ENCODE measurements around the gene EPB41. TPM values are rescaled to one million over a fixed set of nuclear protein-coding genes. Genes with fewer than 3 reads are reported as not detected.
A peak's percentile ranks its signal among the peaks of the same experiment; 100 is the strongest.

Gene EPB41
- total and polyA plus RNA-seq, 9 of the 15 experiments (the other 6 are each of a cell fraction or from before 2014, with no cell fraction given): 3.7 to 213 (median 141) TPM

- TF ChIP-seq ZBTB26 (CRISPR knock-in tag; IDR thresholded peaks at IDR 0.05) (no peak), ZNF57 (CRISPR knock-in tag; IDR thresholded peaks at IDR 0.05) (no peak), ARHGAP35 (IDR thresholded peaks at IDR 0.05; ENCODE audit: partially characterized antibody) (no peak), POLR3A (IDR thresholded peaks at IDR 0.05; ENCODE audit: borderline replicate concordance, extremely low read depth, insufficient read depth, insufficient read length) (no peak), FOXK1 (CRISPR knock-in tag; IDR thresholded peaks at IDR 0.05; ENCODE audit: borderline replicate concordance) (peak; percentile 79; the same call in 1 of the 2 replicates), ZFPM2 (CRISPR knock-in tag; IDR thresholded peaks at IDR 0.05) (no peak), ARID3A (IDR thresholded peaks at IDR 0.05; ENCODE audit: borderline replicate concordance, low read depth, low read length) (0 out of 2 replicates have a peak, but pooled peaks have one; percentile 49), ZNF644 (tag; IDR thresholded peaks at IDR 0.05; ENCODE audit: low read depth) (no peak), CTCF (IDR thresholded peaks at IDR 0.05 in 2 of 3, conservative IDR thresholded peaks at IDR 0.05 in 1 of 3; ENCODE audit: insufficient read depth in 2 of 3, low read depth in 1 of 3, low read length in 3 of 3) (peak; percentile 94 to 99 (median 97)), FOXK2 (conservative IDR thresholded peaks at IDR 0.05 in 1 of 2, IDR thresholded peaks at IDR 0.05 in 1 of 2; ENCODE audit: low read depth in 2 of 2) (0 out of 4 replicates have a peak, but pooled peaks of 1 of the 2 experiments have one; percentile 22), CREBBP (IDR thresholded peaks at IDR 0.05; ENCODE audit: low read depth, low read length) (no peak), POU5F1 (IDR thresholded peaks at IDR 0.05; ENCODE audit: borderline replicate concordance, low read depth, low read length, partially characterized antibody) (no peak), MTA2 (IDR thresholded peaks at IDR 0.05; ENCODE audit: low read depth) (no peak), ZNF324 (CRISPR knock-in tag; IDR thresholded peaks at IDR 0.05) (no peak), ZNF174 (CRISPR knock-in tag; IDR thresholded peaks at IDR 0.05) (no peak), MIER1 (IDR thresholded peaks at IDR 0.05; ENCODE audit: low read depth) (no peak), TBP (optimal IDR thresholded peaks at IDR 0.05; ENCODE audit: low read depth, low read length) (peak; percentile 27), POLR2H (tag; IDR thresholded peaks at IDR 0.05; ENCODE audit: low read depth) (no peak)
- TF ChIP-seq, protein P1, sequence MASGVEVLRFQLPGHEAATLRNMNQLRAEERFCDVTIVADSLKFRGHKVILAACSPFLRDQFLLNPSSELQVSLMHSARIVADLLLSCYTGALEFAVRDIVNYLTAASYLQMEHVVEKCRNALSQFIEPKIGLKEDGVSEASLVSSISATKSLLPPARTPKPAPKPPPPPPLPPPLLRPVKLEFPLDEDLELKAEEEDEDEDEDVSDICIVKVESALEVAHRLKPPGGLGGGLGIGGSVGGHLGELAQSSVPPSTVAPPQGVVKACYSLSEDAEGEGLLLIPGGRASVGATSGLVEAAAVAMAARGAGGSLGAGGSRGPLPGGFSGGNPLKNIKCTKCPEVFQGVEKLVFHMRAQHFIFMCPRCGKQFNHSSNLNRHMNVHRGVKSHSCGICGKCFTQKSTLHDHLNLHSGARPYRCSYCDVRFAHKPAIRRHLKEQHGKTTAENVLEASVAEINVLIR (CRISPR knock-in tag; IDR thresholded peaks at IDR 0.05): no peak
- TF ChIP-seq, protein P2, sequence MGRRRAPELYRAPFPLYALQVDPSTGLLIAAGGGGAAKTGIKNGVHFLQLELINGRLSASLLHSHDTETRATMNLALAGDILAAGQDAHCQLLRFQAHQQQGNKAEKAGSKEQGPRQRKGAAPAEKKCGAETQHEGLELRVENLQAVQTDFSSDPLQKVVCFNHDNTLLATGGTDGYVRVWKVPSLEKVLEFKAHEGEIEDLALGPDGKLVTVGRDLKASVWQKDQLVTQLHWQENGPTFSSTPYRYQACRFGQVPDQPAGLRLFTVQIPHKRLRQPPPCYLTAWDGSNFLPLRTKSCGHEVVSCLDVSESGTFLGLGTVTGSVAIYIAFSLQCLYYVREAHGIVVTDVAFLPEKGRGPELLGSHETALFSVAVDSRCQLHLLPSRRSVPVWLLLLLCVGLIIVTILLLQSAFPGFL (CRISPR knock-in tag; IDR thresholded peaks at IDR 0.05): no peak
Observed at GRCh38 chr1:28877132-28877781, 37.1 kb upstream of the EPB41 start (continued).
